ENCODE data around the gene DTX1.
"Not testable (repeated sequence)": the region's sequence is repeated elsewhere in the genome, so short reads cannot be mapped to it uniquely, and the experiment has no call there.

The DTX1 gene

GRCh38 chr12:113136128-113136989 is 79.8 kb downstream of the DTX1 start:
- H3K4me3 ChIP-seq (ENCODE audit: insufficient read length, low read depth) = peak overlapping the region; percentile 13
- H3K4me1 ChIP-seq (ENCODE audit: insufficient read depth, insufficient read length) = peaks cover 6% of the 10 kb centered on the region
- DNase-seq (ENCODE audit: low read depth, low spot score) = no peak

GRCh38 chr12:113136990-113137511 is 80.5 kb downstream of the DTX1 start:
- peaks cover 12% of the 10 kb centered on the region for H3K27me3 ChIP-seq (ENCODE audit: insufficient read depth, insufficient read length)
- no peak overlapping the region for H3K4me3 ChIP-seq (ENCODE audit: insufficient read length, low read depth)
- H3K4me1 ChIP-seq (ENCODE audit: insufficient read depth, insufficient read length) = peaks cover 6% of the 10 kb centered on the region
- TF ChIP-seq YY1 (IDR thresholded peaks at IDR 0.05; ENCODE audit: insufficient read depth, insufficient read length) (no peak), SUZ12 (IDR thresholded peaks at IDR 0.05; ENCODE audit: extremely low read depth, insufficient read depth, insufficient read length) (no peak), ZNF274 (IDR thresholded peaks at IDR 0.05; ENCODE audit: low read depth, low read length) (no peak)
- H3K36me3 ChIP-seq (ENCODE audit: insufficient read depth, insufficient read length, low read length) = no peaks in the 10 kb centered on the region
- no peak for DNase-seq (ENCODE audit: low read depth, low spot score)
- no peak overlapping the region for H3K9ac ChIP-seq (ENCODE audit: insufficient read length, low read depth)
- H3K9me3 ChIP-seq (ENCODE audit: insufficient read depth, low read length) = no peaks in the 10 kb centered on the region

More at GRCh38 chr12:113136128-113136989, 79.8 kb downstream of the DTX1 start:
- Histone ChIP-seq H3K9ac (ENCODE audit: insufficient read length, low read depth) (no peak overlapping the region), H3K27me3 (ENCODE audit: insufficient read depth, insufficient read length) (peaks cover 12% of the 10 kb centered on the region), H3K36me3 (ENCODE audit: insufficient read depth, insufficient read length, low read length) (no peaks in the 10 kb centered on the region), H3K9me3 (ENCODE audit: insufficient read depth, low read length) (no peaks in the 10 kb centered on the region)
- TF ChIP-seq ZNF274 (IDR thresholded peaks at IDR 0.05; ENCODE audit: low read depth, low read length) = no peak
- TF ChIP-seq YY1 (IDR thresholded peaks at IDR 0.05; ENCODE audit: insufficient read depth, insufficient read length) = no peak
- no peak for TF ChIP-seq SUZ12 (IDR thresholded peaks at IDR 0.05; ENCODE audit: extremely low read depth, insufficient read depth, insufficient read length)

DNA sequence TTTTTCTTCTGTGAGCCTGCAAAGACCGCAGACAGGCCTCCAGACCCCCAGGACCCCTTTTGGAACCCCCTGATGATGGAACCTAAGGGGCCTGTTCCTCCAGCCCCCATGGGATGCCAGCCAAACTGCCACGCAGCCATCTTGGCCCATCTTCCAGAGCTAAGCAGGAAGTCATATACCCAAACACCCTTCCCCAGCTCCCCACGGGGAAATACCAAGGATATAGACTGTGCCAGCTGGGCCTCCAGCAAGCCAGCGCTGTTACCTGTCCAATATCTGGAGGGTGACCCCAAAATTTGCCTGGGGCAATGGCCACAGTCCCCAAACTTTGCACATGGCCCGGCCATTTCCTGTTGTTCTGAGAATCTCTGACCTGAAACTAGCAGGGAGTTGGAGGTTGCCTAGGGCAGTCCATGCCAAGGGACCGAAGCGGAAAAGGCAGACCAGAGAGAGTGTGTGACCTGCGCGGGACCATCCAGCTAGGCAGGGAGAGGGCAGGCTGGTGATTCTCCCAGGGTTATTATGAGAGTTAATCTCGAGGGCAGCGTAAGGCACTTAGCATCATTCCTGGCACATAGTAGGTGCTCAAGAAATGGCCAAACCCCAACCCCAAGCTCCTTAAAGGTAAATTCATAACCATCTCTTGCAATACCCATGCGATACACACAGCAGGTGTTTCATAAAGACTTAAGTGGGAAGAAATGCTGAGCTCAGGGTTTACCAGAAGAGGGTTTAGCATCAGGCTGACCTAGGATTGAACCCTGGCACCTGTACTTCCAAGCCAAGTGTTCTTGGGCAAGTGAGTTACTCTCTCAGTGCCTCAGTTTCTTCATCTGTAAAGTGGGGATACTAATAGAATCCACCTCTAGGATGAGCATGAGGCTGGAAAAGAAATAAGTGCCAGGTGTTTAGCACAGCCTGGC is 81.6 kb downstream of the DTX1 start:
- H3K9ac ChIP-seq (ENCODE audit: insufficient read length, low read depth) = no peak overlapping the region
- no peak for DNase-seq (ENCODE audit: low read depth, low spot score)
- no peak overlapping the region for H3K4me3 ChIP-seq (ENCODE audit: insufficient read length, low read depth)
- no peak for TF ChIP-seq YY1 (IDR thresholded peaks at IDR 0.05; ENCODE audit: insufficient read depth, insufficient read length)
- TF ChIP-seq SUZ12 (IDR thresholded peaks at IDR 0.05; ENCODE audit: extremely low read depth, insufficient read depth, insufficient read length) = no peak
- no peak for TF ChIP-seq ZNF274 (IDR thresholded peaks at IDR 0.05; ENCODE audit: low read depth, low read length)
- H3K4me1 ChIP-seq (ENCODE audit: insufficient read depth, insufficient read length) = peaks cover 9% of the 10 kb centered on the region
- H3K36me3 ChIP-seq (ENCODE audit: insufficient read depth, insufficient read length, low read length) = no peaks in the 10 kb centered on the region
- H3K27me3 ChIP-seq (ENCODE audit: insufficient read depth, insufficient read length) = peaks cover 12% of the 10 kb centered on the region
- H3K9me3 ChIP-seq (ENCODE audit: insufficient read depth, low read length) = no peaks in the 10 kb centered on the region

DNA sequence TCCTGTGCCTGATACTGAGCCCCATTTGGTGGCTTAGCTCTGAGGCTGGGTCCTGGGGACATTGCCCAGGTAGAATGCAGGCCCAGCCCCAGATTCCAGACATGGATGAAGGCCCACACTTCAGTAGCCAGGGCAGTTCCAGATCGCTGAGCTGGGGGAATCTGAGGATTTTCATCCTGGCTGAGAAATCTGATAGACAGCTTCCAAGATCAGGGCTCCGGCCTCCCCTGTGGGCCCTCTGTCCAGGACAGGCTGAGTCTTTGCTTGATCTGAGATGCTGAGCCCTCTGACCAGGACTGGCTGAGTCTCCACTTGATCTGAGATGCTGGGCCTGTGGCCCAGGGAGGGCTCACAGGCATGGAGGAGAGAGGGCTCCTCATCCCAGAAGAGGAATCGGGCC is 82.3 kb downstream of the DTX1 start:
- H3K27me3 ChIP-seq (ENCODE audit: insufficient read depth, insufficient read length) = peaks cover 12% of the 10 kb centered on the region
- peaks cover 9% of the 10 kb centered on the region for H3K4me1 ChIP-seq (ENCODE audit: insufficient read depth, insufficient read length)
- TF ChIP-seq SUZ12 (IDR thresholded peaks at IDR 0.05; ENCODE audit: extremely low read depth, insufficient read depth, insufficient read length) = no peak
- TF ChIP-seq YY1 (IDR thresholded peaks at IDR 0.05; ENCODE audit: insufficient read depth, insufficient read length) = no peak
- no peak for TF ChIP-seq ZNF274 (IDR thresholded peaks at IDR 0.05; ENCODE audit: low read depth, low read length)
- no peak overlapping the region for H3K9ac ChIP-seq (ENCODE audit: insufficient read length, low read depth)
- no peaks in the 10 kb centered on the region for H3K36me3 ChIP-seq (ENCODE audit: insufficient read depth, insufficient read length, low read length)
- no peaks in the 10 kb centered on the region for H3K9me3 ChIP-seq (ENCODE audit: insufficient read depth, low read length)
- DNase-seq (ENCODE audit: low read depth, low spot score) = no peak
- no peak overlapping the region for H3K4me3 ChIP-seq (ENCODE audit: insufficient read length, low read depth)

DNA sequence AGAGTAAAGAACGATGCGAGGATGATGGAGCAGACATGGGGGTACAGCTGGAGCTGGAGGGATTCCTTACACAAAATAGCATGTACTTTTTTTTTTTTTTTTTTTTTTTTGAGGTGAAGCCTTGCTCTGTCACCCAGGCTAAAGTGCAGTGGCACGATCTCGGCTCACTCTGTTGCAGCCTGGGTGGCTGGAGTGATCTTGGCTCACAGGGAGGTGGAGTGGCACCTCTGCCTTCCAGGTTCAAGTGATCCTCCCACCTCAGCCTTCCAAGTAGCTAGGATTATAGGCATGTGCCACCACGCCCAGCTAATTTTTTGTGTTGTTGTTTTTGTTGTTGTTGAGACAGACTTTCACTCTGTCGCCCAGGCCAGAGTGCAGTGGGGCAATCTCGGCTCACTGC is 84.2 kb downstream of the DTX1 start:
- Histone ChIP-seq H3K4me1 (ENCODE audit: insufficient read depth, insufficient read length) (peaks cover 3% of the 10 kb centered on the region), H3K36me3 (ENCODE audit: insufficient read depth, insufficient read length, low read length) (no peaks in the 10 kb centered on the region), H3K9ac (ENCODE audit: insufficient read length, low read depth) (no peak overlapping the region), H3K4me3 (ENCODE audit: insufficient read length, low read depth) (no peak overlapping the region), H3K27me3 (ENCODE audit: insufficient read depth, insufficient read length) (no peaks in the 10 kb centered on the region), H3K9me3 (ENCODE audit: insufficient read depth, low read length) (no peaks in the 10 kb centered on the region)
- no peak for DNase-seq (ENCODE audit: low read depth, low spot score)
- TF ChIP-seq ZNF274 (IDR thresholded peaks at IDR 0.05; ENCODE audit: low read depth, low read length) (no peak), SUZ12 (IDR thresholded peaks at IDR 0.05; ENCODE audit: extremely low read depth, insufficient read depth, insufficient read length) (no peak), YY1 (IDR thresholded peaks at IDR 0.05; ENCODE audit: insufficient read depth, insufficient read length) (no peak)

GRCh38 chr12:113141716-113142115 is 85.2 kb downstream of the DTX1 start:
- not testable (repeated sequence) for H3K36me3 ChIP-seq (ENCODE audit: insufficient read depth, insufficient read length, low read length); H3K9me3 ChIP-seq (ENCODE audit: insufficient read depth, low read length); DNase-seq (ENCODE audit: low read depth, low spot score); H3K4me1 ChIP-seq (ENCODE audit: insufficient read depth, insufficient read length); H3K27me3 ChIP-seq (ENCODE audit: insufficient read depth, insufficient read length); H3K4me3 ChIP-seq (ENCODE audit: insufficient read length, low read depth); H3K9ac ChIP-seq (ENCODE audit: insufficient read length, low read depth)

Data from NT2/D1 (cell line).